NCI-H748 (cell line): Measurements from ENCODE around the gene THEM5.

Source experiments
- DNase-seq: peaks from one replicate; lab custom pipeline; 2025; ENCODE audit not compliant: unreplicated experiment; lab: John Stamatoyannopoulos, UW

Gene THEM5

GRCh38 chr1:151823175-151823574 is 30.3 kb downstream of the THEM5 start:
- no peak for DNase-seq

- DNase-seq = no peak
Observed at GRCh38 chr1:151822404-151822803, 31.1 kb downstream of the THEM5 start.

GRCh38 chr1:151820940-151821339 is 32.6 kb downstream of the THEM5 start:
- DNase-seq = peak; percentile 46

- DNase-seq = no peak
Observed at GRCh38 chr1:151819976-151820623, 33.4 kb downstream of the THEM5 start.

GRCh38 chr1:151819227-151819835 is 34.2 kb downstream of the THEM5 start:
- no peak for DNase-seq

- DNase-seq = no peak
Observed at GRCh38 chr1:151817353-151817730, 36.2 kb downstream of the THEM5 start.

- DNase-seq = peak; percentile 22
Observed at GRCh38 chr1:151816548-151817352, 36.8 kb downstream of the THEM5 start.

GRCh38 chr1:151815716-151816327 is 37.7 kb downstream of the THEM5 start:
- DNase-seq = no peak

- no peak for DNase-seq
Observed at GRCh38 chr1:151814971-151815545, 38.5 kb downstream of the THEM5 start.

GRCh38 chr1:151814426-151814825 is 39.1 kb downstream of the THEM5 start:
- no peak for DNase-seq

GRCh38 chr1:151813271-151813977 is 40.1 kb downstream of the THEM5 start:
- no peak for DNase-seq

- no peak for DNase-seq
Observed at GRCh38 chr1:151811181-151811580, 42.3 kb downstream of the THEM5 start.

- DNase-seq = no peak
Observed at GRCh38 chr1:151809985-151810556, 43.4 kb downstream of the THEM5 start.

GRCh38 chr1:151809290-151809984 is 44.1 kb downstream of the THEM5 start:
- DNase-seq = no peak

- no peak for DNase-seq
Observed at GRCh38 chr1:151807766-151808165, 45.7 kb downstream of the THEM5 start.

- DNase-seq = no peak
Observed at GRCh38 chr1:151807131-151807530, 46.4 kb downstream of the THEM5 start.

GRCh38 chr1:151806170-151806569 is 47.3 kb downstream of the THEM5 start:
- no peak for DNase-seq

- no peak for DNase-seq
Observed at GRCh38 chr1:151805066-151805820, 48.3 kb downstream of the THEM5 start, which contains the start of gene LINGO4. Gene LINGO4 (minus strand): TSS chr1:151805419. CDS start chr1:151802704, 2,715 bp downstream.

- DNase-seq = no peak
Observed at GRCh38 chr1:151803915-151804314, 49.6 kb downstream of the THEM5 start.
